Measurements from ENCODE around the gene CAMK2A.

GRCh38 chr5:150179019-150179620 is 110.5 kb downstream of the CAMK2A start:
- TF ChIP-seq POLR2AphosphoS5 (IDR thresholded peaks at IDR 0.05; ENCODE audit: low read depth, low read length) (no peak), TAF1 (IDR thresholded peaks at IDR 0.05; ENCODE audit: borderline replicate concordance, insufficient read depth, low read length) (no peak), REST (IDR thresholded peaks at IDR 0.05; ENCODE audit: insufficient read depth in 1 of 2, low read depth in 2 of 2, low read length in 2 of 2) (no peak), SIN3A (IDR thresholded peaks at IDR 0.05; ENCODE audit: borderline replicate concordance, insufficient read depth, low read length) (no peak), FOXP2 (optimal IDR thresholded peaks at IDR 0.05; ENCODE audit: borderline replicate concordance, extremely low read depth, extremely low read length, insufficient read depth) (no peak)

All from PFSK-1 (cell line).